Esophagus muscularis mucosa (tissue), 4 donors: Measurements from ENCODE around the gene RBMXL3. TPM values are rescaled to one million over a fixed set of nuclear protein-coding genes. Genes with fewer than 3 reads are reported as not detected.

Experiments used
- DNase-seq: peaks from one replicate; pipeline ENCODE4 v3.0.0-alpha.2; 2017; ENCODE audit errors: extremely low spot score
- H3K27ac ChIP-seq, 4 donors: fragments of 200-600 bp; sonication (generic); replicated peaks in 1 of 4; 1 replicate in 3 of 4; 2 replicates in 1 of 4; pipeline ENCODE4 v1.5.1; 2016 to 2019; ENCODE audit warnings: mild to moderate bottlenecking in 1 of 4
- H3K27me3 ChIP-seq, 4 donors: fragments of 200-600 bp; sonication (generic); one replicate each; pipeline versions ENCODE4 v1.5.1 to v1.6.0; 2016 to 2019
- H3K36me3 ChIP-seq, 4 donors: fragments of 200-600 bp; sonication (generic); one replicate each; pipeline ENCODE4 v1.5.1; 2016 to 2019
- H3K4me1 ChIP-seq, 4 donors: fragments of 200-600 bp; sonication (generic); one replicate each; pipeline ENCODE4 v1.5.1; 2016 to 2019
- H3K4me3 ChIP-seq, 4 donors: fragments of 200-600 bp; sonication (generic); 1 replicate in 2 of 4; 2 replicates in 2 of 4; pipeline ENCODE4 v1.5.1; 2016 to 2019; ENCODE audit warnings: mild to moderate bottlenecking in 4 of 4, moderate library complexity in 1 of 4
- H3K9me3 ChIP-seq, 4 donors: fragments of 200-600 bp; sonication (generic); 1 replicate in 3 of 4; 2 replicates in 1 of 4; pipeline ENCODE4 v1.5.1; 2016 to 2019
- EP300 ChIP-seq: sonication (generic); formaldehyde crosslinking; IDR thresholded peaks from one replicate; pipeline ENCODE4 v1.6.1; 2017; ENCODE audit warnings: antibody characterized with exemption
- POLR2A ChIP-seq: fragments of 450-650 bp; IDR thresholded peaks from one replicate; pipeline ENCODE4 v1.6.1; 2017; ENCODE audit warnings: antibody characterized with exemption, moderate library complexity, mild to moderate bottlenecking, low read depth
- POLR2AphosphoS5 ChIP-seq, 2 donors: sonication (generic); formaldehyde crosslinking; IDR thresholded peaks; one replicate each; pipeline ENCODE4 v1.6.1; 2017; ENCODE audit warnings: antibody characterized with exemption in 2 of 2
- WGBS: methylation state at CpG from one replicate; pipeline ENCODE4 v1.1.5; 2018; 5-methylcytosine and 5-hydroxymethylcytosine counted together
- intact Hi-C: fragments of 100-400 bp; cut with DNase I; formaldehyde crosslinking; loops from one replicate; pipeline ENCODE4 v1.15.1; 2023
- total RNA-seq, 4 donors: library from RNA; depleted of rRNA; stranded (reverse); fragments of >200 nt; gene quantifications; one replicate each; pipeline versions ENCODE4 v1.1.0 to v1.2.1, GENCODE V29; 2016
- TF ChIP-seq, protein P1 (sequence below), 3 experiments: fragments of 200-600 bp in 2 of 3; fragments of 450-650 bp in 1 of 3; sonication (generic) in 2 of 3; IDR thresholded peaks; one replicate each; pipeline ENCODE4 v1.5.1; 2017 to 2019; ENCODE audit warnings: antibody characterized with exemption in 3 of 3, mild to moderate bottlenecking in 2 of 3, moderate library complexity in 1 of 3

The RBMXL3 gene
- total RNA-seq, 4 donors from 2014 or later, result not detected

DNA sequence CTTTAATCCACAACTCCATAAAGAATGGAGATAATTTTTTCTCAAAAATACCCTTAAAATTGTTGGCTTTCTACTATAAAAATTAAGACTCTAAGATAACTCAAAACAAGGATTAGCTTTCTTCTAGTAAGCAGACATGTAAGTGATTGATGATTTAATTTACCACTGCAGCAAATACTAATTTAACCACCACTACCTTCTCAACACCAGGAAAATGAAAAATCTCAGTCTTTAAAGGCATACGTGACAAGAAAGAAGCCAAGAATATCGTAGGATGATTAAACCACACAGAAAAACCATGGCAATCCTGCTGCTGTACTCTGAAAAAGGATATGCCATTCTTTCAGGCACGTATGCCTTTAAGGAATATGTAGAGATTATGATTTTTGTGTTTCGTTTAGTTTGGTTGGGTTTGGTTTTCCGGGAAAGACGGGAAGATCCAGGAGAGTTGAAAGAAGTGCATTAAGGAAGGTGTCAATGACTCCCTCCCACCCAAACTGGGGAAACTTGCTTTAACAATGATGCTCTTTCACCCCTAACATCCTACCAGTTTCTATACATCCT lies 43.8 kb downstream of the RBMXL3 start:
- 33% methylated on average over 6 of the region's 6 CpGs for WGBS
- Histone ChIP-seq H3K4me1 (peaks cover 0 to 39% (median 7%) of the 10 kb centered on the region in 4 donors), H3K27me3 (no peaks in the 10 kb centered on the region)

DNA sequence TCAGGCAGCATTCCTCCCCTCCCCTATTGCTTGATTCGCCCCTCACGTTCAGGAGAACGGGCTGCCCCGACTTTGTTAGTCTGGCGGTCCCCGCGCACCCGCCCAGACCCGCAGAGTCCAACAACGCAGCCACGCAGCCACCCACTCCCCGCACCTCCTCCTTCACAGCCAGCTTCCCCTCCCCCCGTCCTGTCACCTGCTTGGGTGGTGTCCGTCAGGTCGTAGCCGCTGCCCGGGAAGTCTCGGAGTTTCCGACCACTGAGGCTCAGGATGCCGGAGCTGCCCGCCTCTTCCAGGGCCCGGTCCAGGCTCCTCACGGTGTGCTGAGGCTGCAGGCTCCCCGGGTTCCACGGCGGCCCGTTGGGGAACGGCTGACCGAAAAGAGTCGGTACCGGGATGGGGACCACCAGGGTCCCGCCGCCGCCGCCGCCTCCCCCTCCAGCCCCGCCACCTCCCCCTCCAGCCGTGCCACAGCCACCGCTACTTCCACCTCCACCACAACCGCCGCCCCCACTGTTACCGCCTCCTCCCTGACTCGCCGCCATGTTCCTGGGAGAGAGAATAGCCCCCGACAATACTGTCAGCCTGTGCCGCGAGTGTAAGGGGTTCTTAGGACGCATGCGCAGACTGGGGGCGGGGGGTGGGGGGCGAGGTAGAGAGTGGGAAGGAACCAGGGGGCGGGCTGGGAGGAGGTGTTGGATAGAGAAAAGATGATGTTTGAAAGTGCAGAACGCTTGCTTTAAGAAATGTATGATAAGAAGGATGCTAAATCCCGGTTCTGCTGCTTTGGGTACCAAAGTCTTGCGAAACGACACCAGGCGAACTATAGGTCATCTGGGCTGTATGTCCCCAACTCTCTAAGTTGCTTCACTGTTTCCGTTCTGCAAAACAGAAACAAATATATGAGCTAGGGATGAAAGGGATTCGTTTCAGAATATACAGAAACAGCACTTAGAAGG lies 44.6 kb downstream of the RBMXL3 start, which contains the start of gene LRCH2:
TSS of gene LRCH2 (minus strand) at position 600 of the 959 bp plus-strand sequence. CDS start at position 545, 55 bp downstream.
- peak within 1 kb of the TSS; percentile 61 to 71 (median 64) for H3K4me3 ChIP-seq
- H3K27ac ChIP-seq, result peak within 1 kb of the TSS; percentile 78 to 83 (median 81)
- TF ChIP-seq EP300 (no peak), POLR2A (no peak), POLR2AphosphoS5 (IDR thresholded peaks at IDR 0.05) (peak in 1 of 2 donors; percentile 23)
- no peak for DNase-seq
- intact Hi-C loops, result no loop called here
- H3K27me3 ChIP-seq, result no peaks in the 10 kb centered on the region
- H3K4me1 ChIP-seq, result peaks cover 0 to 39% (median 7%) of the 10 kb centered on the region in 4 donors
- 13% methylated on average over 42 of the region's 59 CpGs for WGBS
- H3K9me3 ChIP-seq, result no peaks in the 10 kb centered on the region
- H3K36me3 ChIP-seq, result no peaks in the 10 kb centered on the region

More for the DNA sequence above, 43.8 kb downstream of the RBMXL3 start:
- peak overlapping the region; percentile 78 to 83 (median 81) for H3K27ac ChIP-seq
- H3K36me3 ChIP-seq, result no peaks in the 10 kb centered on the region
- H3K4me3 ChIP-seq, result peak overlapping the region; percentile 61 to 71 (median 64)
- DNase-seq, result no peak
- H3K9me3 ChIP-seq, result no peaks in the 10 kb centered on the region
- TF ChIP-seq POLR2A, result no peak
- no peak for TF ChIP-seq EP300
- TF ChIP-seq, protein P1, sequence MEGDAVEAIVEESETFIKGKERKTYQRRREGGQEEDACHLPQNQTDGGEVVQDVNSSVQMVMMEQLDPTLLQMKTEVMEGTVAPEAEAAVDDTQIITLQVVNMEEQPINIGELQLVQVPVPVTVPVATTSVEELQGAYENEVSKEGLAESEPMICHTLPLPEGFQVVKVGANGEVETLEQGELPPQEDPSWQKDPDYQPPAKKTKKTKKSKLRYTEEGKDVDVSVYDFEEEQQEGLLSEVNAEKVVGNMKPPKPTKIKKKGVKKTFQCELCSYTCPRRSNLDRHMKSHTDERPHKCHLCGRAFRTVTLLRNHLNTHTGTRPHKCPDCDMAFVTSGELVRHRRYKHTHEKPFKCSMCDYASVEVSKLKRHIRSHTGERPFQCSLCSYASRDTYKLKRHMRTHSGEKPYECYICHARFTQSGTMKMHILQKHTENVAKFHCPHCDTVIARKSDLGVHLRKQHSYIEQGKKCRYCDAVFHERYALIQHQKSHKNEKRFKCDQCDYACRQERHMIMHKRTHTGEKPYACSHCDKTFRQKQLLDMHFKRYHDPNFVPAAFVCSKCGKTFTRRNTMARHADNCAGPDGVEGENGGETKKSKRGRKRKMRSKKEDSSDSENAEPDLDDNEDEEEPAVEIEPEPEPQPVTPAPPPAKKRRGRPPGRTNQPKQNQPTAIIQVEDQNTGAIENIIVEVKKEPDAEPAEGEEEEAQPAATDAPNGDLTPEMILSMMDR (IDR thresholded peaks at IDR 0.05), result no peak
- no peak for TF ChIP-seq POLR2AphosphoS5 (IDR thresholded peaks at IDR 0.05)
- intact Hi-C loops, result no loop called here

DNA sequence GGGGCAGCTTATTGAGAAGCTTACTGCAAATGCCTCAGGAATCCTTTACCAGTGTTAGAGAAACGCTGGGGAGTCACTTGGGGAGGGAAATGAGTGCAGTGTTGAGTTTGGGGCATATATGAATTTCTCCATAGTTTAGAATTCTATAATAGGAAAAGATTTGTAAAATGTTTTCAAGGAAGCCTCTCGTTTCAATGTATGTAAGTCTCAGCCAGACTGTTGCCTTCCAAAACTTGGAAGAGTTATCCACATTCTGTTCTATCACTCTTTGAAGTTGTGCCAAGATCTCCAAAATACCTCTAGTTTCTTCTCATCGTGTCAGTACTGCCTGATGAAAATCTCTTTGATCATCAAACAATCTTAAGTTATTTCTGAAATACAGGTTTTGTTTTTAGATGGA lies 45.3 kb downstream of the RBMXL3 start:
- Histone ChIP-seq H3K9me3 (no peaks in the 10 kb centered on the region), H3K36me3 (no peaks in the 10 kb centered on the region), H3K4me1 (peaks cover 0 to 39% (median 7%) of the 10 kb centered on the region in 4 donors), H3K4me3 (peak overlapping the region; percentile 61 to 71 (median 64)), H3K27me3 (no peaks in the 10 kb centered on the region), H3K27ac (peak overlapping the region; percentile 78 to 83 (median 81))
- DNase-seq, result no peak
- TF ChIP-seq, protein P1 (IDR thresholded peaks at IDR 0.05), result no peak
- TF ChIP-seq EP300 (no peak), POLR2A (no peak), POLR2AphosphoS5 (IDR thresholded peaks at IDR 0.05) (no peak)
- intact Hi-C loops, result no loop called here
- 25% methylated on average over 3 of the region's 3 CpGs for WGBS

DNA sequence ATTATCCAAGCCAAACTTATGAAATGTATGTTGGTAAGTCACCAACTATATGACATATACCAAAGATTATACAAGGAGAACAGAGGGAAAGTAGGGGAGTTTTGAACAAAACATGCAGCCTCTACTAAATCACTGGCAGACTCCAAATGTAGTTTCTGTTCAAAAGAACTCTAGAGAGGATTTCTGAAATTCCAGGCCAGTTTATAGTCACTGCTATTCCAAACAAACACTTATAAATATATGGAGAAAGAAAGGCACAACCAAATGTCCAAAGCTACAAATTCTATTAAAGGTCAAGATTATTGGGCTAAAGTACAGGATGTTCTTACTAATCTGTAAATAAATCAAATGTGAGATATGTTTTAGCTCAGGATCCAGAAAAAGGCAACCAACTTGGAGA lies 47.4 kb downstream of the RBMXL3 start:
- TF ChIP-seq POLR2A (no peak), POLR2AphosphoS5 (IDR thresholded peaks at IDR 0.05) (no peak), EP300 (no peak)
- TF ChIP-seq, protein P1 (IDR thresholded peaks at IDR 0.05), result no peak
- DNase-seq, result no peak
- H3K27me3 ChIP-seq, result no peaks in the 10 kb centered on the region
- no peaks in the 10 kb centered on the region for H3K36me3 ChIP-seq
- intact Hi-C loops, result no loop called here
- H3K4me3 ChIP-seq, result no peak overlapping the region
- H3K27ac ChIP-seq, result no peak overlapping the region
- peaks cover 0 to 25% (median 2%) of the 10 kb centered on the region in 4 donors for H3K4me1 ChIP-seq
- H3K9me3 ChIP-seq, result no peaks in the 10 kb centered on the region

DNA sequence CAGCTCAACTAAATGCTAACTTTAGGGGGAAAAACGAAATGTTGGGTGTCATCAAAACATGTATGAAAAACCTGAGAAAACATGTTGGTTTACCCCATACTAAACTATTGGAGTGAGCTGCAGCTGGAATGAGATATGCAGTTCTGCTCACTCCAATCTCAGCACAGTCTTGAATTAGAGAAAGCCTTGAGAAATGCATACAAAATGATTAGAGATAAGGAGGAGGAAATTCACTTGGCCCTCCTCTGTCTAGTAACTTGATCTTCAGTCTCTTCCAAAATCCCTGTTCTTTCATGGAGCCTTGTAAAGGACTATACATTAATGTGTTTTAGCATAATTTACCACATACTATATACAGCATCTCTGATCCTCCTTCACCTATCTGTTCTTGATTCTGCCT lies 47.8 kb downstream of the RBMXL3 start:
- H3K27me3 ChIP-seq, result no peaks in the 10 kb centered on the region
- no peak for DNase-seq
- TF ChIP-seq POLR2AphosphoS5 (IDR thresholded peaks at IDR 0.05) (no peak), EP300 (no peak), POLR2A (no peak)
- TF ChIP-seq, protein P1 (IDR thresholded peaks at IDR 0.05), result no peak
- intact Hi-C loops, result no loop called here
- H3K9me3 ChIP-seq, result no peaks in the 10 kb centered on the region
- no peak overlapping the region for H3K4me3 ChIP-seq
- H3K36me3 ChIP-seq, result no peaks in the 10 kb centered on the region
- 41% methylated on average over 1 of the region's 1 CpG for WGBS
- H3K27ac ChIP-seq, result no peak overlapping the region
- H3K4me1 ChIP-seq, result peaks cover 0 to 20% (median 2%) of the 10 kb centered on the region in 4 donors
